GM04504 (cell line): ENCODE results near the gene IGDCC3.
"Not testable (repeated sequence)": the region's sequence is repeated elsewhere in the genome, so short reads cannot be mapped to it uniquely, and the experiment has no call there.

ENCODE experiments used
- DNase-seq: peaks from one replicate; pipeline ENCODE4 v3.0.0-alpha.2; 2012; ENCODE audit warnings: low read depth

The IGDCC3 gene

GRCh38 chr15:65370885-65371284 is 6.9 kb downstream of the IGDCC3 start:
- DNase-seq, result no peak

- no peak for DNase-seq
Observed at GRCh38 chr15:65369651-65370050, 8.2 kb downstream of the IGDCC3 start.

DNA sequence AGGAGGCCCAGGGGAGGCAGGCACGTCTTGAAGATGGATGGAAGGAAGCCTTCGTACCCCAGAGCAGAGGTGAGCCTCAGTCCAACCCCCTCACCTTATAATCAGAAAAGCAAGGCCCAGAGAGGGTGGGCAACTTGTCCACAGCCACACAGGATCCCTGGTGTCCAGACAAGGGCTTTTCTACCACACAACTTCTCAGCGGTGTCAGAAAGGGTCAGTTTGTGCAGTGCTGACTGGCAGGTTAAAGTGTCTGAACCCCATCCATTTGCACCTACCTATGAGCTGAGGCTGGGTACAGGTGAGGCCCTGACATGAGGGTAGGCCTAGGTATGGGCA is 8.6 kb downstream of the IGDCC3 start:
- no peak for DNase-seq

- DNase-seq, result no peak
Observed at GRCh38 chr15:65368302-65369211, 9.2 kb downstream of the IGDCC3 start.

GRCh38 chr15:65366122-65366892 is 11.5 kb downstream of the IGDCC3 start:
- no peak for DNase-seq

GRCh38 chr15:65365229-65365628 is 12.6 kb downstream of the IGDCC3 start:
- no peak for DNase-seq

- no peak for DNase-seq
Observed at GRCh38 chr15:65363766-65364165, 14.0 kb downstream of the IGDCC3 start.

- no peak for DNase-seq
Observed at GRCh38 chr15:65363306-65363705, 14.5 kb downstream of the IGDCC3 start.

GRCh38 chr15:65362491-65362890 is 15.3 kb downstream of the IGDCC3 start:
- DNase-seq, result no peak

DNA sequence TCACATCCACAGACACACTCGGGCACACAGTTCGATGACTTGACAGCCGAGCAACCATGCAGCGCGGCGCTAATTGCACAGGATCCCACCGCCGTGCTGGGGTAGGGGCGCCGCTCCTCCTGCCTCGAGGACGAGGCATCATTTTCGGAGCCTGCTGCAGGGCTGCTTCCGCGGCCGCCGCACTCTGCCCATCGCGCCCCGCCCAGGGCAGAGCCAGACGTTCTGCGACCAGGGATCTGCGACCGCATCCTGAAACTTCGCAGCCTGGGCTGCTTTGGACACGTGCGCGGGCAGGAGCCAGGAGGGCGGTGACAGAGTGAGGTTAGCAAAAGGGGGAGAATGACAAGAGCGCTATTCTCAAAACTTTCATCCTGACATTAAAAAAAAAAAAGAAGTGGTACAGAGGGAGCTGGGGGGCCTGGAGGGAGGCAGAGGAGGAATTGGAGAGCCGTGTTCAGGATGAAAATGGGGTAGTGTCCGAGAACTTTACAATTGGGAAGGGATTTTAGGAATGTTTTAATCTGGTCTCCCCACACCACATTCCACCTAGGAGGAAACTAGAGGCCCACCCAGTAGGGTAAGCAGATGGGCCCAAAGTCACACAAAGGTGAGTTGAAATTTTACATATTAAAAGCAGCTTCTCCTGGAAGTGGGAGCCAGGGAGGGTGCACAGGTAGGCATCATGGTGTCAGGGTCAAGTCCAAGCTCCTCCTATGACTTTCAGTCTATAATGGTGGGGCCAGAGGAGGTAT is 15.9 kb downstream of the IGDCC3 start:
- DNase-seq, result no peak

- DNase-seq, result no peak
Observed at GRCh38 chr15:65360506-65360905, 17.3 kb downstream of the IGDCC3 start.

DNA sequence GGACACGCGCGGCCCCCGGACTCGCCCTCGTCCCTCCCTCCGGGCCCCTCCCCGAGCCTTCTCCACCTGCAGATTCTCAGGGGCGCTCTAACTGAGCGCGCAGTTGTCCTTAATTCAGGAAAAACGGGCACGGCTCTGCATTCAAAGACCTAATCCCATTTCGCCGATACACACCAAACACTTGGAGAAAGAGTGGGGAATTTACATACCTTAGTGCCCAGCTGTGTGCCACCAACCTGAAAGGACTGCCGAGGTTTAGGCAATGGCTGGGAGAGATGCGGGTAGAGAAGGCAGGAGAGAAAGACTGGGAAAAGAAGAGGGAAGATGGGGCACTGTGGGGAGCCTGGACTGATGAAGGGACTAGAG is 21.8 kb downstream of the IGDCC3 start:
- DNase-seq, result no peak

- no peak for DNase-seq
Observed at GRCh38 chr15:65355173-65355987, 22.4 kb downstream of the IGDCC3 start.

GRCh38 chr15:65354835-65355172 is 23.0 kb downstream of the IGDCC3 start:
- no peak for DNase-seq

GRCh38 chr15:65351972-65352371 is 25.8 kb downstream of the IGDCC3 start:
- DNase-seq, result not testable (repeated sequence)

DNA sequence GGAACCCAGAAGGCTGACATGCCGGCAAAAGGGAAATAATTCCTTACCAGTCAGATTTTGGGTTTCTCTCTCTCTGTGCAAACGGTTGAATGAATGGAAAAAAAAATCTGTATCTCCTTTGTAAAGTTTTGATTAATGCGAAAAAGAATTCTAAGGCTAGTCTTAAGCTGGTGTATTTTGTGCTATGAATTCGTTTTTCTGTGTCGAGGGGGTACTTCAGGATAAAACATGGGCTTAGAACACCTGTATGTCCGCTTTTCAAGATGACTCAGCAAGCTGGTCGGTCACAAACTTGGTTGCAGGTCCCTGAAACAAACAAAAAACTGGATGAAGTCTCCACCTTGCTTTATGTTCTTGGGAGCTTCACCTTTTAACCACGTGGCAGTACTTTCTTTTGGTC is 28.5 kb downstream of the IGDCC3 start:
- DNase-seq, result no peak

DNA sequence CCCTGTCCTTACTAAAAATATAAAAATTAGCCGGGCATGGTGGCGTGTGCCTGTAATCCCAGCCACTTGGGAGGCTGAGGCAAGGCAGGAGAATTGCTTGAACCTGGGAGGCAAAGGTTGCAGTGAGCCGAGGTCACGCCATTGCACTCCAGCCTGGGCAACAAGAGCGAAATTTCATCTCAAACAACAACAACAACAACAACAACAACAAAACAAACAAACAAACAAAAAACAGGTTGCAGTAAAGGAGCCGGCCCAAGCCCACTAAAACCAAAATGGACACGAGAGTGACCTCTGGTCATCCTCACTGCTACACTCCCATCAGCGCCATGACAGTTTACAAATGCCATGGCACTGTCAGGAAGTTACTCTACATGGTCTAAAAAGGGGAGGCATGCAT is 30.0 kb downstream of the IGDCC3 start:
- not testable (repeated sequence) for DNase-seq

DNA sequence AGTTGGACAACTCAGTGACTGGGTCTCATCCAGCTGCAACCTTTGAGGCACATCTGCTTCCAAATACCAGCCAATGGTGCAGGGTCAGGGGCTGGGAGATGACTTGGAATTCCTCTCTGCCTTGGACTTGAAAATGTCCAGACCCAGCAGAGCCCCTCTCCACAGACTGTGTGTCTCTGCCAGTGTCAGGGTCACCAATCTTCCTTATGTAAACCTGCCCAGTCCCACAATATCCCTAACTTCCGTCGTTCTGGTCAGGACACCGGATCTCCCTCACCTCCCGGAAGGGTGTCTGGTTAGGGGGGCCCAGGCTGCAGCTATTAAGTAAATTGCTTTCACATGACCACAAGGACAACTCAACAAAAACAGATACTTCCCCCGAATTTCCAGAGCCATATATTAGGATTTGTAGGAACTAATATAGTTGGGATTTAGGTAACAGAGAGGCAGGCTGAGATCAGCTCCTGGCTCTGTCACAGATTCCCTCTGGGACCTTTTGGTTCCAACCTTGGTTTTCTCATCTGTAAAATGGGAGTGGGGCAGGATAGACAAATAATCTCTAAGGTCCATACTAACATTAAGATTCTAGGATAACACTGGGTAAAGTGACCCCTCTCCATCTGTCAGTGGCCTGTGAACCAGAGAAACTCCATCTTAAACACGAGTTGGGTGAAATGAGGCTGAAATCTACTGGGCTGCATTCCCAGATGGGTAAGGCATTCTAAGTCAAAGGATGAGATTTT is 30.8 kb downstream of the IGDCC3 start:
- no peak for DNase-seq

DNA sequence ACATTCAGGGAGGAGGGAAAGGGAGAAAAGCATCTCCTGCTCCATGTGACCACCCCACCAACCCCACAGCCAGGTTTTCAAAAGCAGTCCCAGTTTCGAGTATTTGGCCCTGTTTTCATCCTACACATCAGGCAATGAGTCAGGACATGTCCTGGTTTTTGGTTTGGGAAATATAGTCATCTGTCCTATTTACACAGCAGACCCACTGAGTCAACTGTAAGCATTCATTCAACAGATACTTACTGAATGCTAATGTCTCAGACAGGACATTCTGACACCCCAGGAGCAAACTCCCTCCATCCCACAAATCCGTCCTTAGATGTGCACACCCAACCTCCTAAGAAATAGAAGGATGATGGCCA is 32.9 kb downstream of the IGDCC3 start:
- DNase-seq, result no peak

DNA sequence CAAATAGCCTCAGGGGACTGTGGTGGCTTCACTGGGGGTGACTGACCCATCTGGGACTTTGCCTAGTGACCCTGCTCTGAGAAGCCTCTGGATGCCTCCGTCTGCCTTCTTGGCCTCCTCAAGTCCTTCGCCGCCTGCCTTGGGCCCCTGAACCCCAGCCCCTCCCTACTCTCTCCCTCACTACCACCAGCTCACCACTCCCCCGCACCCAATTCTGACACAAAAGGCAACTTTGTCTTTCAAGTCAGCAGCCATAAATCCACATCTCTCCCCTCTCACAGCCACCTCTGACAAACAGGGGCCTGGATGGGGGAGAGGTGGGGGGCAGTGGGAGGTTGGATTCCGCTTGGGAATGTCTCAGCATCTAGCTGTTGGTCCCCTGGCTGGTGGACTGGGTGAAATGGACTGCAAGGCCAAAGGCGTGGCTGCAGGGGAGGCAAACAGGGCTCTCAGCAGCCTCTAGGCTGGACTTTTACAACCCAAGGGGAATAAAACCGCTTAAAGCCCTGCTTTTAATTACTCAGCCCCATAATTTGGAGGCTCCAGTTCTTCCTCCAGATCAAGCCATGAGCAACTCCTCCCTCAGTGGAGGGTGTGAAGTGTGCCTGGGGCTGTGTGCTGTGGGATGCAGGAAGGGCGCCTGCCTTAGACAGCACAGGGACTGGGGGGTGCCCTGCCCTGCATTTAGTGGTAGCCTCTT is 33.4 kb downstream of the IGDCC3 start:
- DNase-seq, result no peak
